ENCODE results near the gene LIF.

The LIF gene

GRCh38 chr22:30212363-30212995, 34.1 kb downstream of the LIF start:
- H3K4me2 ChIP-seq (ENCODE audit: low read depth, low read length, poor library complexity, severe bottlenecking) = no peak overlapping the region
- H3F3A ChIP-seq (ENCODE audit: low read depth) = no peaks in the 10 kb centered on the region
- H3K4me1 ChIP-seq (ENCODE audit: insufficient read depth, low read length, poor library complexity, severe bottlenecking) = peaks cover 8% of the 10 kb centered on the region
- no peaks in the 10 kb centered on the region for H3K79me2 ChIP-seq (ENCODE audit: insufficient read depth, low read length)
- H3K36me3 ChIP-seq (ENCODE audit: insufficient read depth, low read length) = no peaks in the 10 kb centered on the region
- no peak overlapping the region for H3K9ac ChIP-seq (ENCODE audit: low read depth, low read length, poor library complexity, severe bottlenecking)
- H2AFZ ChIP-seq (ENCODE audit: low read length) = peak overlapping the region; percentile 70; the same call in 1 of the 2 replicates
- no peak overlapping the region for H3K4me3 ChIP-seq (ENCODE audit: low read length, poor library complexity, severe bottlenecking)
- H4K20me1 ChIP-seq (ENCODE audit: insufficient read depth, low read length, poor library complexity, severe bottlenecking) = no peaks in the 10 kb centered on the region
- no peaks in the 10 kb centered on the region for H3K9me3 ChIP-seq (ENCODE audit: insufficient read depth, low read depth, low read length)
- H3K9me2 ChIP-seq (replicated peaks; ENCODE audit: low read depth, low read length) = no peaks in the 10 kb centered on the region
- H3K27me3 ChIP-seq (ENCODE audit: insufficient read depth, low read length, poor library complexity, severe bottlenecking) = no peaks in the 10 kb centered on the region
- TF ChIP-seq EZH2phosphoT487 (IDR thresholded peaks at IDR 0.05; ENCODE audit: borderline replicate concordance) (no peak), CTCF (conservative IDR thresholded peaks at IDR 0.05; ENCODE audit: low read length) (no peak)

- H3K4me1 ChIP-seq (ENCODE audit: insufficient read depth, low read length, poor library complexity, severe bottlenecking) = peaks cover 11% of the 10 kb centered on the region
- H3K9ac ChIP-seq (ENCODE audit: low read depth, low read length, poor library complexity, severe bottlenecking) = no peak overlapping the region
- no peaks in the 10 kb centered on the region for H3F3A ChIP-seq (ENCODE audit: low read depth)
- no peak overlapping the region for H3K4me2 ChIP-seq (ENCODE audit: low read depth, low read length, poor library complexity, severe bottlenecking)
- no peaks in the 10 kb centered on the region for H3K9me3 ChIP-seq (ENCODE audit: insufficient read depth, low read depth, low read length)
- H4K20me1 ChIP-seq (ENCODE audit: insufficient read depth, low read length, poor library complexity, severe bottlenecking) = no peaks in the 10 kb centered on the region
- no peaks in the 10 kb centered on the region for H3K9me2 ChIP-seq (replicated peaks; ENCODE audit: low read depth, low read length)
- no peak overlapping the region for H2AFZ ChIP-seq (ENCODE audit: low read length)
- no peaks in the 10 kb centered on the region for H3K36me3 ChIP-seq (ENCODE audit: insufficient read depth, low read length)
- TF ChIP-seq CTCF (conservative IDR thresholded peaks at IDR 0.05; ENCODE audit: low read length) (no peak), EZH2phosphoT487 (IDR thresholded peaks at IDR 0.05; ENCODE audit: borderline replicate concordance) (no peak)
- no peaks in the 10 kb centered on the region for H3K79me2 ChIP-seq (ENCODE audit: insufficient read depth, low read length)
- H3K27me3 ChIP-seq (ENCODE audit: insufficient read depth, low read length, poor library complexity, severe bottlenecking) = no peaks in the 10 kb centered on the region
- no peak overlapping the region for H3K4me3 ChIP-seq (ENCODE audit: low read length, poor library complexity, severe bottlenecking)
These were observed 35.3 kb downstream of the LIF start for GRCh38 chr22:30211124-30211820.

- H3K4me1 ChIP-seq (ENCODE audit: insufficient read depth, low read length, poor library complexity, severe bottlenecking) = peaks cover 11% of the 10 kb centered on the region
These were observed 36.2 kb downstream of the LIF start for GRCh38 chr22:30210235-30210909.

More at GRCh38 chr22:30210235-30210909, 36.2 kb downstream of the LIF start:
- H3K4me3 ChIP-seq (ENCODE audit: low read length, poor library complexity, severe bottlenecking) = no peak overlapping the region
- H3K9me3 ChIP-seq (ENCODE audit: insufficient read depth, low read depth, low read length) = no peaks in the 10 kb centered on the region
- H3K9me2 ChIP-seq (replicated peaks; ENCODE audit: low read depth, low read length) = no peaks in the 10 kb centered on the region
- H3K79me2 ChIP-seq (ENCODE audit: insufficient read depth, low read length) = no peaks in the 10 kb centered on the region
- H4K20me1 ChIP-seq (ENCODE audit: insufficient read depth, low read length, poor library complexity, severe bottlenecking) = no peaks in the 10 kb centered on the region
- H3K27me3 ChIP-seq (ENCODE audit: insufficient read depth, low read length, poor library complexity, severe bottlenecking) = no peaks in the 10 kb centered on the region
- H3K4me2 ChIP-seq (ENCODE audit: low read depth, low read length, poor library complexity, severe bottlenecking) = no peak overlapping the region
- TF ChIP-seq EZH2phosphoT487 (IDR thresholded peaks at IDR 0.05; ENCODE audit: borderline replicate concordance) (no peak), CTCF (conservative IDR thresholded peaks at IDR 0.05; ENCODE audit: low read length) (no peak)
- no peak overlapping the region for H3K9ac ChIP-seq (ENCODE audit: low read depth, low read length, poor library complexity, severe bottlenecking)
- H3F3A ChIP-seq (ENCODE audit: low read depth) = no peaks in the 10 kb centered on the region
- H3K36me3 ChIP-seq (ENCODE audit: insufficient read depth, low read length) = no peaks in the 10 kb centered on the region
- no peak overlapping the region for H2AFZ ChIP-seq (ENCODE audit: low read length)
